ENCODE data around the gene TCP11.

Gene TCP11

GRCh38 chr6:35173044-35173426, 31.9 kb upstream of the TCP11 start:
- H3K36me3 ChIP-seq (ENCODE audit: insufficient read depth, low read length): no peaks in the 10 kb centered on the region
- H3K27me3 ChIP-seq (ENCODE audit: insufficient read depth, low read length): no peaks in the 10 kb centered on the region
- H3K9me3 ChIP-seq (ENCODE audit: insufficient read depth, low read depth, low read length): no peaks in the 10 kb centered on the region
- 75% methylated on average over 5 of the region's 5 CpGs for WGBS
- H3K27ac ChIP-seq (ENCODE audit: low read depth, low read length): no peak overlapping the region
- H3K4me1 ChIP-seq (ENCODE audit: insufficient read depth, low read length): no peaks in the 10 kb centered on the region
- no peak overlapping the region for H3K9ac ChIP-seq (ENCODE audit: low read depth, low read length)
- H3K4me3 ChIP-seq (ENCODE audit: low read length): no peak overlapping the region

GRCh38 chr6:35170891-35171290, 29.8 kb upstream of the TCP11 start:
- no peaks in the 10 kb centered on the region for H3K36me3 ChIP-seq (ENCODE audit: insufficient read depth, low read length)
- H3K4me3 ChIP-seq (ENCODE audit: low read length): no peak overlapping the region
- WGBS: 89% methylated on average over 3 of the region's 3 CpGs
- peaks cover 3% of the 10 kb centered on the region; the same call in 1 of the 2 replicates for H3K4me1 ChIP-seq (ENCODE audit: insufficient read depth, low read length)
- H3K9ac ChIP-seq (ENCODE audit: low read depth, low read length): no peak overlapping the region
- no peaks in the 10 kb centered on the region for H3K27me3 ChIP-seq (ENCODE audit: insufficient read depth, low read length)
- H3K27ac ChIP-seq (ENCODE audit: low read depth, low read length): no peak overlapping the region
- no peaks in the 10 kb centered on the region for H3K9me3 ChIP-seq (ENCODE audit: insufficient read depth, low read depth, low read length)

GRCh38 chr6:35170166-35170565, 29.0 kb upstream of the TCP11 start:
- peaks cover 4% of the 10 kb centered on the region; the same call in 1 of the 2 replicates for H3K4me1 ChIP-seq (ENCODE audit: insufficient read depth, low read length)
- 92% methylated on average over 1 of the region's 1 CpG for WGBS

GRCh38 chr6:35168461-35168861, 27.3 kb upstream of the TCP11 start:
- Histone ChIP-seq H3K9me3 (ENCODE audit: insufficient read depth, low read depth, low read length) (no peaks in the 10 kb centered on the region), H3K36me3 (ENCODE audit: insufficient read depth, low read length) (no peaks in the 10 kb centered on the region), H3K9ac (ENCODE audit: low read depth, low read length) (no peak overlapping the region), H3K4me3 (ENCODE audit: low read length) (no peak overlapping the region), H3K27ac (ENCODE audit: low read depth, low read length) (no peak overlapping the region), H3K4me1 (ENCODE audit: insufficient read depth, low read length) (peaks cover 4% of the 10 kb centered on the region; the same call in 1 of the 2 replicates), H3K27me3 (ENCODE audit: insufficient read depth, low read length) (no peaks in the 10 kb centered on the region)
- 91% methylated on average over 7 of the region's 7 CpGs for WGBS

More at GRCh38 chr6:35170166-35170565, 29.0 kb upstream of the TCP11 start:
- no peak overlapping the region for H3K9ac ChIP-seq (ENCODE audit: low read depth, low read length)
- H3K27me3 ChIP-seq (ENCODE audit: insufficient read depth, low read length): no peaks in the 10 kb centered on the region
- no peaks in the 10 kb centered on the region for H3K9me3 ChIP-seq (ENCODE audit: insufficient read depth, low read depth, low read length)
- H3K36me3 ChIP-seq (ENCODE audit: insufficient read depth, low read length): no peaks in the 10 kb centered on the region
- no peak overlapping the region for H3K4me3 ChIP-seq (ENCODE audit: low read length)
- no peak overlapping the region for H3K27ac ChIP-seq (ENCODE audit: low read depth, low read length)

GRCh38 chr6:35167505-35167904, 26.4 kb upstream of the TCP11 start:
- Histone ChIP-seq H3K27ac (ENCODE audit: low read depth, low read length) (no peak overlapping the region), H3K27me3 (ENCODE audit: insufficient read depth, low read length) (no peaks in the 10 kb centered on the region)

GRCh38 chr6:35166520-35166919, 25.4 kb upstream of the TCP11 start:
- Histone ChIP-seq H3K27me3 (ENCODE audit: insufficient read depth, low read length) (peaks cover 5% of the 10 kb centered on the region; the same call in 1 of the 2 replicates), H3K9me3 (ENCODE audit: insufficient read depth, low read depth, low read length) (no peaks in the 10 kb centered on the region), H3K27ac (ENCODE audit: low read depth, low read length) (no peak overlapping the region), H3K4me3 (ENCODE audit: low read length) (no peak overlapping the region), H3K36me3 (ENCODE audit: insufficient read depth, low read length) (no peaks in the 10 kb centered on the region), H3K4me1 (ENCODE audit: insufficient read depth, low read length) (peaks cover 4% of the 10 kb centered on the region; the same call in 1 of the 2 replicates), H3K9ac (ENCODE audit: low read depth, low read length) (no peak overlapping the region)
- WGBS: 86% methylated on average over 5 of the region's 5 CpGs

More at GRCh38 chr6:35167505-35167904, 26.4 kb upstream of the TCP11 start:
- no peaks in the 10 kb centered on the region for H3K9me3 ChIP-seq (ENCODE audit: insufficient read depth, low read depth, low read length)
- peaks cover 4% of the 10 kb centered on the region; the same call in 1 of the 2 replicates for H3K4me1 ChIP-seq (ENCODE audit: insufficient read depth, low read length)
- H3K36me3 ChIP-seq (ENCODE audit: insufficient read depth, low read length): no peaks in the 10 kb centered on the region
- H3K9ac ChIP-seq (ENCODE audit: low read depth, low read length): no peak overlapping the region
- H3K4me3 ChIP-seq (ENCODE audit: low read length): no peak overlapping the region

- H3K4me1 ChIP-seq (ENCODE audit: insufficient read depth, low read length): peaks cover 4% of the 10 kb centered on the region; the same call in 1 of the 2 replicates
- H3K9ac ChIP-seq (ENCODE audit: low read depth, low read length): no peak overlapping the region
- H3K27ac ChIP-seq (ENCODE audit: low read depth, low read length): no peak overlapping the region
- 94% methylated on average over 1 of the region's 2 CpGs for WGBS
- no peaks in the 10 kb centered on the region for H3K9me3 ChIP-seq (ENCODE audit: insufficient read depth, low read depth, low read length)
- no peak overlapping the region for H3K4me3 ChIP-seq (ENCODE audit: low read length)
- H3K27me3 ChIP-seq (ENCODE audit: insufficient read depth, low read length): peaks cover 5% of the 10 kb centered on the region; the same call in 1 of the 2 replicates
- no peaks in the 10 kb centered on the region for H3K36me3 ChIP-seq (ENCODE audit: insufficient read depth, low read length)
Measured at GRCh38 chr6:35166116-35166515, 25.0 kb upstream of the TCP11 start.

- 88% methylated on average over 2 of the region's 2 CpGs for WGBS
- H3K9ac ChIP-seq (ENCODE audit: low read depth, low read length): no peak overlapping the region
- peaks cover 5% of the 10 kb centered on the region; the same call in 1 of the 2 replicates for H3K27me3 ChIP-seq (ENCODE audit: insufficient read depth, low read length)
- no peak overlapping the region for H3K4me3 ChIP-seq (ENCODE audit: low read length)
- H3K9me3 ChIP-seq (ENCODE audit: insufficient read depth, low read depth, low read length): no peaks in the 10 kb centered on the region
- no peaks in the 10 kb centered on the region for H3K36me3 ChIP-seq (ENCODE audit: insufficient read depth, low read length)
- H3K27ac ChIP-seq (ENCODE audit: low read depth, low read length): no peak overlapping the region
- peaks cover 4% of the 10 kb centered on the region; the same call in 1 of the 2 replicates for H3K4me1 ChIP-seq (ENCODE audit: insufficient read depth, low read length)
Measured at GRCh38 chr6:35165630-35166071, 24.5 kb upstream of the TCP11 start.

- peaks cover 5% of the 10 kb centered on the region; the same call in 1 of the 2 replicates for H3K27me3 ChIP-seq (ENCODE audit: insufficient read depth, low read length)
- no peak overlapping the region for H3K4me3 ChIP-seq (ENCODE audit: low read length)
- H3K4me1 ChIP-seq (ENCODE audit: insufficient read depth, low read length): peaks cover 4% of the 10 kb centered on the region; the same call in 1 of the 2 replicates
- no peak overlapping the region for H3K27ac ChIP-seq (ENCODE audit: low read depth, low read length)
- no peaks in the 10 kb centered on the region for H3K36me3 ChIP-seq (ENCODE audit: insufficient read depth, low read length)
- no peak overlapping the region for H3K9ac ChIP-seq (ENCODE audit: low read depth, low read length)
- WGBS: 92% methylated on average over 4 of the region's 4 CpGs
- no peaks in the 10 kb centered on the region for H3K9me3 ChIP-seq (ENCODE audit: insufficient read depth, low read depth, low read length)
Measured at GRCh38 chr6:35164868-35165267, 23.7 kb upstream of the TCP11 start.

GRCh38 chr6:35164277-35164676, 23.1 kb upstream of the TCP11 start:
- WGBS: 88% methylated on average over 6 of the region's 6 CpGs
- no peak overlapping the region for H3K4me3 ChIP-seq (ENCODE audit: low read length)
- H3K4me1 ChIP-seq (ENCODE audit: insufficient read depth, low read length): peaks cover 4% of the 10 kb centered on the region; the same call in 1 of the 2 replicates
- no peak overlapping the region for H3K27ac ChIP-seq (ENCODE audit: low read depth, low read length)
- H3K9ac ChIP-seq (ENCODE audit: low read depth, low read length): no peak overlapping the region
- H3K9me3 ChIP-seq (ENCODE audit: insufficient read depth, low read depth, low read length): no peaks in the 10 kb centered on the region
- no peaks in the 10 kb centered on the region for H3K36me3 ChIP-seq (ENCODE audit: insufficient read depth, low read length)
- peaks cover 5% of the 10 kb centered on the region; the same call in 1 of the 2 replicates for H3K27me3 ChIP-seq (ENCODE audit: insufficient read depth, low read length)

- Histone ChIP-seq H3K9me3 (ENCODE audit: insufficient read depth, low read depth, low read length) (no peaks in the 10 kb centered on the region), H3K27ac (ENCODE audit: low read depth, low read length) (no peak overlapping the region), H3K4me1 (ENCODE audit: insufficient read depth, low read length) (peaks cover 4% of the 10 kb centered on the region; the same call in 1 of the 2 replicates), H3K27me3 (ENCODE audit: insufficient read depth, low read length) (peaks cover 5% of the 10 kb centered on the region; the same call in 1 of the 2 replicates), H3K4me3 (ENCODE audit: low read length) (no peak overlapping the region), H3K36me3 (ENCODE audit: insufficient read depth, low read length) (no peaks in the 10 kb centered on the region), H3K9ac (ENCODE audit: low read depth, low read length) (no peak overlapping the region)
- 90% methylated on average over 6 of the region's 7 CpGs for WGBS
Measured at GRCh38 chr6:35163836-35164235, 22.7 kb upstream of the TCP11 start.

Data from HUES64 (cell line).